Body of pancreas (tissue), 4 donors: Measurements from ENCODE around the gene BAG3. TPM values are rescaled to one million over a fixed set of nuclear protein-coding genes. Genes with fewer than 3 reads are reported as not detected.
"Not testable (repeated sequence)": the region's sequence is repeated elsewhere in the genome, so short reads cannot be mapped to it uniquely, and the experiment has no call there.

ENCODE experiments used
- ATAC-seq: fragments of 150-250 bp; one replicate; pipeline ENCODE4 v1.9.1; 2016
- DNase-seq, 4 donors: peaks; one replicate each; pipeline ENCODE4 v3.0.0-alpha.2; 2019
- H3K27ac ChIP-seq, 4 donors: fragments of 200-600 bp; sonication (generic); 1 replicate in 3 of 4; 2 replicates in 1 of 4; pipeline versions ENCODE4 v1.5.1 to v1.6.1; 2016 to 2019; ENCODE audit warnings: mild to moderate bottlenecking in 1 of 4, mixed read lengths in 1 of 4, moderate library complexity in 1 of 4
- H3K27me3 ChIP-seq, 2 donors: fragments of 200-600 bp; sonication (generic); one replicate each; pipeline ENCODE4 v1.6.0; 2016; ENCODE audit warnings: mild to moderate bottlenecking in 1 of 2
- H3K36me3 ChIP-seq, 2 donors: fragments of 200-600 bp; sonication (generic); replicated peaks in 1 of 2; 2 replicates each; pipeline ENCODE4 v1.5.1; 2016; ENCODE audit warnings: low read depth in 2 of 2; ENCODE audit not compliant: insufficient read depth in 1 of 2
- H3K4me1 ChIP-seq: fragments of 200-600 bp; sonication (generic); one replicate; pipeline ENCODE4 v1.6.0; 2016
- H3K4me3 ChIP-seq, 2 donors: fragments of 200-600 bp; sonication (generic); 1 replicate in 1 of 2; 2 replicates in 1 of 2; pipeline ENCODE4 v1.5.1; 2016 to 2019
- H3K9me3 ChIP-seq, 3 donors: fragments of 200-600 bp; sonication (generic); 1 replicate in 2 of 3; 2 replicates in 1 of 3; pipeline ENCODE4 v1.5.1; 2016
- CTCF ChIP-seq, 7 experiments: fragments of 450-650 bp in 4 of 7; fragments of 200-600 bp in 3 of 7; sonication (generic) in 3 of 7; IDR thresholded peaks; one replicate each; pipeline ENCODE4 v1.5.1; 2016 to 2019; ENCODE audit warnings: antibody characterized with exemption in 7 of 7
- POLR2A ChIP-seq, 3 donors: fragments of 450-650 bp; IDR thresholded peaks; one replicate each; pipeline ENCODE4 v1.6.1; 2016; ENCODE audit warnings: antibody characterized with exemption in 3 of 3, mild to moderate bottlenecking in 2 of 3
- WGBS, 2 donors: methylation state at CpG; one replicate each; pipeline ENCODE4 v1.1.5; 2017; 5-methylcytosine and 5-hydroxymethylcytosine counted together
- intact Hi-C: fragments of 100-400 bp; cut with DNase I; formaldehyde crosslinking; loops from one replicate; pipeline ENCODE4 v1.15.1; 2023
- total RNA-seq, 2 donors: library from RNA; depleted of rRNA; stranded (reverse); fragments of >200 nt; gene quantifications; one replicate each; pipeline ENCODE4 v1.1.0, GENCODE V29; 2016

Gene BAG3
- total RNA-seq, 2 donors from 2014 or later: 11.9 to 17.5 TPM

GRCh38 chr10:119619215-119619614 is 32.0 kb upstream of the BAG3 start:
- DNase-seq (no peak), ATAC-seq (no peak)
- 46 to 87% methylated on average over 2 of the region's 2 CpGs for WGBS, 2 donors
- Histone ChIP-seq H3K4me1 (no peaks in the 10 kb centered on the region), H3K36me3 (no peaks in the 10 kb centered on the region), H3K4me3 (no peak overlapping the region), H3K27me3 (no peaks in the 10 kb centered on the region), H3K9me3 (no peaks in the 10 kb centered on the region), H3K27ac (no peak overlapping the region)
- TF ChIP-seq POLR2A (IDR thresholded peaks at IDR 0.05): no peak
- no peak for TF ChIP-seq CTCF (IDR thresholded peaks at IDR 0.05)
- intact Hi-C loops: no loop called here

GRCh38 chr10:119619811-119620210 is 31.4 kb upstream of the BAG3 start:
- H3K27me3 ChIP-seq, H3K4me3 ChIP-seq, ATAC-seq, H3K27ac ChIP-seq, H3K36me3 ChIP-seq, DNase-seq, H3K4me1 ChIP-seq, intact Hi-C loops, H3K9me3 ChIP-seq: not testable (repeated sequence)
- 86 to 88% methylated on average over 8 of the region's 8 CpGs for WGBS, 2 donors

GRCh38 chr10:119620241-119621077 is 30.7 kb upstream of the BAG3 start:
- Histone ChIP-seq H3K9me3 (no peaks in the 10 kb centered on the region), H3K4me3 (no peak overlapping the region), H3K4me1 (no peaks in the 10 kb centered on the region), H3K27ac (no peak overlapping the region), H3K27me3 (no peaks in the 10 kb centered on the region), H3K36me3 (no peaks in the 10 kb centered on the region)
- ATAC-seq (no peak), DNase-seq (no peak)
- TF ChIP-seq CTCF (IDR thresholded peaks at IDR 0.05) (no peak), POLR2A (IDR thresholded peaks at IDR 0.05) (no peak)
- intact Hi-C loops: no loop called here
- WGBS, 2 donors: 76 to 81% methylated on average over 9 to 10 of the region's 10 CpGs

- TF ChIP-seq CTCF (IDR thresholded peaks at IDR 0.05) (no peak), POLR2A (IDR thresholded peaks at IDR 0.05) (no peak)
- Histone ChIP-seq H3K4me3 (no peak overlapping the region), H3K36me3 (no peaks in the 10 kb centered on the region), H3K9me3 (no peaks in the 10 kb centered on the region), H3K27me3 (no peaks in the 10 kb centered on the region), H3K27ac (no peak overlapping the region), H3K4me1 (no peaks in the 10 kb centered on the region)
- intact Hi-C loops: no loop called here
- no peak for ATAC-seq
- DNase-seq: no peak
- 50 to 69% methylated on average over 3 of the region's 3 CpGs for WGBS, 2 donors
Observed at GRCh38 chr10:119621078-119621384, 30.1 kb upstream of the BAG3 start.

GRCh38 chr10:119625570-119626280 is 25.5 kb upstream of the BAG3 start:
- no peak overlapping the region for H3K4me3 ChIP-seq
- no peak for ATAC-seq
- DNase-seq: no peak

More at GRCh38 chr10:119625570-119626280, 25.5 kb upstream of the BAG3 start:
- H3K9me3 ChIP-seq: no peaks in the 10 kb centered on the region
- WGBS, 2 donors: 94% methylated on average over 6 of the region's 6 CpGs
- H3K27me3 ChIP-seq: no peaks in the 10 kb centered on the region
- TF ChIP-seq POLR2A (IDR thresholded peaks at IDR 0.05) (no peak), CTCF (IDR thresholded peaks at IDR 0.05) (no peak)
- no peaks in the 10 kb centered on the region for H3K4me1 ChIP-seq
- intact Hi-C loops: no loop called here
- H3K27ac ChIP-seq: no peak overlapping the region
- H3K36me3 ChIP-seq: no peaks in the 10 kb centered on the region
